ENCODE measurements around the gene EDIL3. TPM values are rescaled to one million over a fixed set of nuclear protein-coding genes. Genes with fewer than 3 reads are reported as not detected.

EDIL3 gene
- total and polyA plus RNA-seq, 9 of the 15 experiments (the other 6 are each of a cell fraction or from before 2014, with no cell fraction given): 0.09 TPM; not detected in 8

DNA sequence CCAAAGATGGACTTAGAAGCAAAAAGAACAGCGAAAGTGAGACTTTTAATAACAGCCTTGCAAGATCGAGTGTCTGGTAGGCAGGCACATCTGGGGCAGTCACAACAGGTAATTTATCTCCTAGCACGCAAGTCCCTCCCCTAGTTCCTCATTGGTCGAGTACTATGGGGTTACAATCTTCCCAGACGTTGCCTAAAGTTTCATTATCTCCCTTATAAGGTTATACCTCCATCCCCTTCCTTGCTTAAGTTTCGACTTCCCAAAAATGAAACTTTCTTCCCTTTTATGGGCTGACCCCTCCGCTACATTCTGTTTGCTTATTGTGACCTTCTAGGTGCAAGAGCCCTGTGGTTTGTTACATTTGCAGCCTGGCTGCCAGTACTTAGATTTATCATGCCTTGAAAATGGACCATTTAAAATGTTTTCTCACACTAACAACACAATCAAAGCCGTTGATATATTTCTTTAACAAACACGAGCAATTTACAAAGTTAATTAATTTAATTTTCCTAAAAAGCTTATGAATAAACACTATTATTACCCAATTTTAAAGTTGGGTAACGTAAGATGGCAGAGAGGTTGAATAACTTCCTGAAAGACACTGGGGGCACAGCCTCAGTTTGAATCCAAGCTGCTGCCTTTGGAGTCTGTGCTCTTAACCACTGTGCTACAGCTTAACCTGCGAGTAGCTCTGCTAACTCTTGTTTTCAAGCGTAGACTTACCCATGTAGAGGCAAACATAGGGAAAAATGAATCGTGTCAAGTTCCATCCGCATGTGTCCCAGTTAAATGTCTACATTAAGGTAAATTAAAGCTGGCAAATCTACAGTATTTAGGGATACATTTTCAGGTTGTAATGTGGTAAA is 91.7 kb downstream of the EDIL3 start (continued):
- TF ChIP-seq, protein P1, sequence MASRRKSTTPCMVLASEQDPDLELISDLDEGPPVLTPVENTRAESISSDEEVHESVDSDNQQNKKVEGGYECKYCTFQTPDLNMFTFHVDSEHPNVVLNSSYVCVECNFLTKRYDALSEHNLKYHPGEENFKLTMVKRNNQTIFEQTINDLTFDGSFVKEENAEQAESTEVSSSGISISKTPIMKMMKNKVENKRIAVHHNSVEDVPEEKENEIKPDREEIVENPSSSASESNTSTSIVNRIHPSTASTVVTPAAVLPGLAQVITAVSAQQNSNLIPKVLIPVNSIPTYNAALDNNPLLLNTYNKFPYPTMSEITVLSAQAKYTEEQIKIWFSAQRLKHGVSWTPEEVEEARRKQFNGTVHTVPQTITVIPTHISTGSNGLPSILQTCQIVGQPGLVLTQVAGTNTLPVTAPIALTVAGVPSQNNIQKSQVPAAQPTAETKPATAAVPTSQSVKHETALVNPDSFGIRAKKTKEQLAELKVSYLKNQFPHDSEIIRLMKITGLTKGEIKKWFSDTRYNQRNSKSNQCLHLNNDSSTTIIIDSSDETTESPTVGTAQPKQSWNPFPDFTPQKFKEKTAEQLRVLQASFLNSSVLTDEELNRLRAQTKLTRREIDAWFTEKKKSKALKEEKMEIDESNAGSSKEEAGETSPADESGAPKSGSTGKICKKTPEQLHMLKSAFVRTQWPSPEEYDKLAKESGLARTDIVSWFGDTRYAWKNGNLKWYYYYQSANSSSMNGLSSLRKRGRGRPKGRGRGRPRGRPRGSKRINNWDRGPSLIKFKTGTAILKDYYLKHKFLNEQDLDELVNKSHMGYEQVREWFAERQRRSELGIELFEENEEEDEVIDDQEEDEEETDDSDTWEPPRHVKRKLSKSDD (conservative IDR thresholded peaks at IDR 0.05; ENCODE audit: low read length): no peak
- TF ChIP-seq CSDE1 (IDR thresholded peaks at IDR 0.05): no peak
- TF ChIP-seq TAL1 (IDR thresholded peaks at IDR 0.05): no peak

DNA sequence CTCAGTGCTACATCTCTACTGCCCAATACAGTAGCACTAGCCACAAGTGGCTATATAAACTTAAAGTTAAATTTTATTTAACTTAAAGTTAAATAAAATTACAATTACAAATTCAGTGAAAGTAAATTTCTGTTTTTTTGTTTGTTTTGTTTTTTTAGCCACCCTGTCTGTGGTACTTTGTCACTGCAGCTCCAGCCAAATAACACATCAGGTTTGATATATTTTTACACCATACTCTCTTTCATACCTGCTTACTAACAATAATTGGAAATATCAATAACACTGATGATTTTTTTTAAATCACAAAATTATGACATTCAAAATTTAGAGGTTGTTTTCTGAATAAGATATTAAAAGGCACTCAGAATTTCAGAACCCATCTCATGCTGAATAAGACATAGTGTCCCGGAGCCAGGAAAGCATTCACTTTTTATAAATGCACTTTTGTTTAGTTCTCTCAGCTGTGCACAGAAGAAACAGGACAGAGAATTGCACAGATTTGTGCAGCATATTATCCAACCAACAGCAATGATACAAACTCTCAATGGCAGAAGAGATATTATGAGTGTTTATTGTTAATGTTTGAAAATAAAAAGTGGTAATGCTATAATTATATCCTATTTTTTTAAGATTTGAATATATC is 92.6 kb downstream of the EDIL3 start:
- CTCF ChIA-PET (ENCODE audit: low intra/inter-chr PET ratio): no interaction called here
- FAIRE-seq: no peak
- in situ Hi-C loops (cut with MboI): no loop called here
- TF ChIP-seq EP400 (IDR thresholded peaks at IDR 0.05) (no peak), PPARD (CRISPR knock-in tag; IDR thresholded peaks at IDR 0.05) (no peak), TRIM28 (IDR thresholded peaks at IDR 0.05) (no peak), SRSF3 (IDR thresholded peaks at IDR 0.05; ENCODE audit: insufficient read depth, low read length) (no peak), HNRNPK (IDR thresholded peaks at IDR 0.05; ENCODE audit: low read depth, low read length, poor library complexity, severe bottlenecking) (no peak), ZNF232 (CRISPR knock-in tag; IDR thresholded peaks at IDR 0.05) (no peak), ZSCAN32 (CRISPR knock-in tag; IDR thresholded peaks at IDR 0.05) (no peak)
- TF ChIP-seq, protein P2, sequence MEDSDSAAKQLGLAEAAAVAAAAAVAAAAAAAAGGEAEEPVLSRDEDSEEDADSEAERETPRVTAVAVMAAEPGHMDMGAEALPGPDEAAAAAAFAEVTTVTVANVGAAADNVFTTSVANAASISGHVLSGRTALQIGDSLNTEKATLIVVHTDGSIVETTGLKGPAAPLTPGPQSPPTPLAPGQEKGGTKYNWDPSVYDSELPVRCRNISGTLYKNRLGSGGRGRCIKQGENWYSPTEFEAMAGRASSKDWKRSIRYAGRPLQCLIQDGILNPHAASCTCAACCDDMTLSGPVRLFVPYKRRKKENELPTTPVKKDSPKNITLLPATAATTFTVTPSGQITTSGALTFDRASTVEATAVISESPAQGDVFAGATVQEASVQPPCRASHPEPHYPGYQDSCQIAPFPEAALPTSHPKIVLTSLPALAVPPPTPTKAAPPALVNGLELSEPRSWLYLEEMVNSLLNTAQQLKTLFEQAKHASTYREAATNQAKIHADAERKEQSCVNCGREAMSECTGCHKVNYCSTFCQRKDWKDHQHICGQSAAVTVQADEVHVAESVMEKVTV (CRISPR knock-in tag; IDR thresholded peaks at IDR 0.05): no peak
- TF ChIP-seq, protein P3, sequence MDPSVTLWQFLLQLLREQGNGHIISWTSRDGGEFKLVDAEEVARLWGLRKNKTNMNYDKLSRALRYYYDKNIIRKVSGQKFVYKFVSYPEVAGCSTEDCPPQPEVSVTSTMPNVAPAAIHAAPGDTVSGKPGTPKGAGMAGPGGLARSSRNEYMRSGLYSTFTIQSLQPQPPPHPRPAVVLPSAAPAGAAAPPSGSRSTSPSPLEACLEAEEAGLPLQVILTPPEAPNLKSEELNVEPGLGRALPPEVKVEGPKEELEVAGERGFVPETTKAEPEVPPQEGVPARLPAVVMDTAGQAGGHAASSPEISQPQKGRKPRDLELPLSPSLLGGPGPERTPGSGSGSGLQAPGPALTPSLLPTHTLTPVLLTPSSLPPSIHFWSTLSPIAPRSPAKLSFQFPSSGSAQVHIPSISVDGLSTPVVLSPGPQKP (CRISPR knock-in tag; IDR thresholded peaks at IDR 0.05): no peak
- TF ChIP-seq, protein P4, sequence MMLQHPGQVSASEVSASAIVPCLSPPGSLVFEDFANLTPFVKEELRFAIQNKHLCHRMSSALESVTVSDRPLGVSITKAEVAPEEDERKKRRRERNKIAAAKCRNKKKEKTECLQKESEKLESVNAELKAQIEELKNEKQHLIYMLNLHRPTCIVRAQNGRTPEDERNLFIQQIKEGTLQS (IDR thresholded peaks at IDR 0.05): no peak
- TF ChIP-seq, protein P4 (CRISPR knock-in tag; conservative IDR thresholded peaks at IDR 0.05): no peak

More for the DNA sequence above, 92.6 kb downstream of the EDIL3 start:
- no peak overlapping the region for H3K9ac ChIP-seq (ENCODE audit: insufficient read depth in 1 of 2, low read depth in 2 of 2, low read length in 2 of 2)
- intact Hi-C loops (cut with micrococcal nuclease): no loop called here
- no peaks in the 10 kb centered on the region for H3K9me1 ChIP-seq (ENCODE audit: control insufficient read depth, insufficient read depth, low read length)
- no peak overlapping the region for H3K4me3 ChIP-seq
- no TSS peak for BruUV-seq (replicated peaks)
- no peaks in the 10 kb centered on the region for H3K79me2 ChIP-seq (ENCODE audit: control insufficient read depth, insufficient read depth, low read length)
- no peak overlapping the region for H3K27ac ChIP-seq (ENCODE audit: extremely low read depth, low read depth, low read length)
- no peak overlapping the region for H2AFZ ChIP-seq (ENCODE audit: low read depth, low read length)
- no peaks in the 10 kb centered on the region for H4K20me1 ChIP-seq (replicated peaks; ENCODE audit: control insufficient read depth, insufficient read depth, low read length)
- DNase-seq (ENCODE audit: extremely low read depth in 1 of 4, low spot score in 3 of 4) (no peak), ATAC-seq (no peak)
- POLR2A ChIA-PET: no interaction called here
- WGBS (ENCODE audit: insufficient coverage, low coverage, missing lambda C conversion rate): 0% methylated on average over 1 of the region's 1 CpG
- no peaks in the 10 kb centered on the region for H3K27me3 ChIP-seq (ENCODE audit: control insufficient read depth in 2 of 2, insufficient read depth in 2 of 2, low read length in 2 of 2)
- no peaks in the 10 kb centered on the region for H3K4me1 ChIP-seq (replicated peaks in 1 of 2; ENCODE audit: control insufficient read depth in 2 of 2, insufficient read depth in 2 of 2, low read length in 2 of 2)
- H3K9me3 ChIP-seq (replicated peaks; ENCODE audit: control insufficient read depth, insufficient read depth, low read depth, low read length): 0 out of 2 replicates have a peak, but pooled peaks cover 1% of the 10 kb centered on the region
- H3K4me2 ChIP-seq (ENCODE audit: insufficient read depth, low read length): no peak overlapping the region
- H3K36me3 ChIP-seq (ENCODE audit: control insufficient read depth, insufficient read depth, low read length): no peaks in the 10 kb centered on the region

Data from K562 (cell line).